Measurements from ENCODE around the gene CROT.
A peak's percentile ranks its signal among the peaks of the same experiment; 100 is the strongest.
"Not testable (repeated sequence)": the region's sequence is repeated elsewhere in the genome, so short reads cannot be mapped to it uniquely, and the experiment has no call there.

Gene CROT, protein sequence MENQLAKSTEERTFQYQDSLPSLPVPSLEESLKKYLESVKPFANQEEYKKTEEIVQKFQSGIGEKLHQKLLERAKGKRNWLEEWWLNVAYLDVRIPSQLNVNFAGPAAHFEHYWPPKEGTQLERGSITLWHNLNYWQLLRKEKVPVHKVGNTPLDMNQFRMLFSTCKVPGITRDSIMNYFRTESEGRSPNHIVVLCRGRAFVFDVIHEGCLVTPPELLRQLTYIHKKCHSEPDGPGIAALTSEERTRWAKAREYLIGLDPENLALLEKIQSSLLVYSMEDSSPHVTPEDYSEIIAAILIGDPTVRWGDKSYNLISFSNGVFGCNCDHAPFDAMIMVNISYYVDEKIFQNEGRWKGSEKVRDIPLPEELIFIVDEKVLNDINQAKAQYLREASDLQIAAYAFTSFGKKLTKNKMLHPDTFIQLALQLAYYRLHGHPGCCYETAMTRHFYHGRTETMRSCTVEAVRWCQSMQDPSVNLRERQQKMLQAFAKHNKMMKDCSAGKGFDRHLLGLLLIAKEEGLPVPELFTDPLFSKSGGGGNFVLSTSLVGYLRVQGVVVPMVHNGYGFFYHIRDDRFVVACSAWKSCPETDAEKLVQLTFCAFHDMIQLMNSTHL

DNA sequence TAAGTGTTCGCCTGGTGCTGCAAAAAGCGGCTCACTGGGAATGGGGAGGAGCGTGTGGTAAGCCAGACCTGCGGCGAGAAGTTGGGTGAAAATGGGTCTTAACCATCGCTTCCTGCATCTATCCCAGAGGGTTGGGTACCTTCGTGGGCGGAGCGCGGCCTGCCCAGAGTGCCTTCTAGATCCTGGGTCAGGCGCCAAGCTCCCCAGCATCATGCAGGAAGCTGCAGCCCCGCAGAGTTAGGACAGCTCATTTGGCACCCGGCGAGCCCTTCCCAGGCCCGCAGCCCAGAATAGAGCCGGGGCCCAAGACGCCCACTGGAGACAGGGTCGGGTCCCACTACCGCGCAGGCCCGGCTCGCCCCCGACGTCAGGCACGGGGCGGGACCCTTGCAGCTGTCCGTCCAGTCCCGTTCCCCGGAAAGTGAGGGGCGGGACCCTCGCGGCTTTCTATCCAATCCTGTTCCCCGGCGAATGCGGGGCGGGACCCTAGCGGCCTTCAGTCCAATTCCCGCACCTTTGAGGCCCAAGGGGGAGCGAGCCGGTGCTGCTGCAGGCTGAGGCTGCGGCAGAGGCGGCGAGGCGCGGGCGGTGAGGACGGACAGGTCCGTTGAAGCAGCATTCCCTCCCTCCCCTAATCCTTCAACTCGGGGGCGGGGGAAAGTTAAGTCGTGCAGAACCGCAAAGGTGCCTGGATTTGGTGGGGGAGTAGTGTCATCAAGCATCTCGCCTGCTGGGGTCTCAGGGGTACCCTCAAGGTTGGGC, at the start of gene CROT:
CROT (plus strand) TSS at position 499 of the 762 bp plus-strand sequence. CDS start 3,405 bp downstream, outside the sequence.
- peak; percentile 91 to 94 for DNase-seq (ENCODE audit: low read depth in 2 of 2)

DNA sequence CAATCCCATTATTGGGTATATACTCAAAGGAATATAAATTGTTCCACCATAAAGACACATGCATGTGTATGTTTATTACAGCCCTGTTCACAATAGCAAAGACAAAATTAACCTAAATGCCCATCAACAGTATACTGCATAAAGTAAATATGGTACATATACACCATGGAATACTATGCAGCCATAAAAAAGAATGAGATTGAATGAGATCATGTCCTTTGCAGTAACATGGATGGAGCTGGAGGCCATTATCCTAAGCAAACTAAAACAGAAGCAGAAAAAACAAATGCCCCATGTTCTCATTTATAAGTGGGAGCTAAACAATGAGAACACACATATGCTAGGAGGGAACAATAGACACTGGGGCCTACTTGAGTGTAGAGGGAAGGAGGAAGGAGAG, 44.7 kb upstream of the CROT start:
- no peak for DNase-seq (ENCODE audit: low read depth in 2 of 2)

- DNase-seq (ENCODE audit: low read depth in 2 of 2): no peak
Measured at GRCh38 chr7:87310790-87311419, 34.6 kb upstream of the CROT start.

DNA sequence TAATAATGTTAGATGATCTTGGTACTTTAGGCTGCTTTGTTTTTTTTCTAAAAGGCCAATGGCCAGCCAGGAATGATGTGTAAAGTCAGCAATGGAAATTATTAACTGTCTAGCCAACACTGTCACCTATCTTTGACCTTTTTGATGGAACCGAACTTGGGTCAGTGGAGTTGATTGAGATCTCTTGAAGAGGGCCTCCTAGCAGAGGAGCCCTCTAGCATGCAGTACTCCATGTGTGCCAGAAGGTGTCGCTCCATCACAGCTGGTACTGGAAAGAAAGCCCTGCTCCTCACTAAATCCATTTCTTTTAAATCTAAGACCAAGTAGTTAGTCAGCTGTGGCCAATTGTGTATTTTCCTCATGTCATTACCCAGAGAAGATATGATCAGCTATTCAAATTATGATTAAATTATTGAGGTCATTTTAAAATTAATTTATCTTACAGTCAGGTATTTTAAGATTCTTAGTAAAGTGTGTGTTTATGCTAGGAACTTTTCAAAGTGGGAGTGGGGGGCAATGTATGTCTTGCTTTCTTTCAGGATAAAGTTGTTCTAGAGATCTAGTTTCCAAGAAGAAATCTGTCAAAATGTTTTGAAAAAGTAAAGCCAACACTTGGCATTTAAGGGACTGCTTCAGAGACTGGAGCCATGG, 33.1 kb upstream of the CROT start:
- DNase-seq (ENCODE audit: low read depth in 2 of 2): peak; percentile 20 to 23

- DNase-seq (ENCODE audit: low read depth in 2 of 2): no peak
Measured at GRCh38 chr7:87316097-87316700, 29.3 kb upstream of the CROT start.

DNA sequence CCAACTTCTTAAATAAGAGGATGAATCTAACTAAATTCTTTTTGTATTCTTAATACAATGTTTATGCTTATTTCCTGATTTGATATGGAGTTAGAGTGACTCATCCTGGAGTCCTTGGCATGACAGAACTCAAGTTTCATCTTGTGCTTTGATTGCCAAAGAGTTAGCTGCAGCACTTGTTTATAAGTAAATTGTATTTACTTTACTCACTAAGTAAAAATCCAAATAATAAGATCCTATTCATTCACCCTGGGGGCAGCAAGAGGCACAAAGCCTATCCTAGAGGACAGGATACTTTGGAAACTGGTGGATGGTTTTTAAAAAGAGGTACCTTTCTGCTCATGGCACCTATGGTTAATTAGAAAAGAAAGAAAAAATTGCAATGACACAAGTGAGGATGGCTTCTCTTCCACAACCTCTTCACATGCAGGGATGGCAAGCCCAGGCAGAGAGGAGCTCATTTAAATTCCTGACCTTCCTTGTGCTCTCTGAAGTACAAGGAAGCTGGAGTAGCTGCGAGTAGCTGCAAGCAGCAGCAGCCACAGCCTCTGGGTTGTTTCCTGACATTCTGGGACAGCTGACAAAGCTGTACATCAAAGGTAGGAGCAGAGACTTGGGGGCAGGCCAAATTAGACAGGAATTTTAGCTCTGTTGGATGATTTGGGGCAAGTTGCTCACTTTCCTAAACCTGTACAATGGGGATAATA, 28.5 kb upstream of the CROT start:
- DNase-seq (ENCODE audit: low read depth in 2 of 2): no peak

DNA sequence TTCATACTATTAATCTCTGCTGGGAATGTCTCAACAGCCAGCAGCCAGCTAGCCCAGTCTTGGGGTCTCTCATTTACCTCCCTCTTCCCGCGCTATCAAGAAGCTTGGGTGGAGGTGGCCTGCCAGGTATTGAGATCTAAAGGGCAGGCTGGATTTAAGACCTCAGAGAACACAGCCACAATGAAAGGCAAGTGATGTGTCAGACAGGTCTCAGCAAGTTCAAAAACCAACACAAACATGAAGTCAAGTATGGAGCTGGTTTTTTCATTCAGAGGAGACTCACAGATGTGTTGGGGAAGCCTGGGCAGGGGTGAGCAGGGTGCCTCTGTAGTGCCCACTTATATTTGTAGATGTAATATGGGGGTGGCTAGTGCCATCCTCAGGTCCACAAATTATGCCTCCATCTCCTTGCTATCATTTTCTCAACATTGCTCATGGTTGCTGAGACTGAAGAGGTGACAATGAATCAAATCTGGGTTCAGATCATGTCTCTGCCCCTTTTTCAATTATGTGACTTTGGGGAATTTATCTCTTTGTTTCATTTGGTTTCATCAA, 27.7 kb upstream of the CROT start:
- no peak for DNase-seq (ENCODE audit: low read depth in 2 of 2)

DNA sequence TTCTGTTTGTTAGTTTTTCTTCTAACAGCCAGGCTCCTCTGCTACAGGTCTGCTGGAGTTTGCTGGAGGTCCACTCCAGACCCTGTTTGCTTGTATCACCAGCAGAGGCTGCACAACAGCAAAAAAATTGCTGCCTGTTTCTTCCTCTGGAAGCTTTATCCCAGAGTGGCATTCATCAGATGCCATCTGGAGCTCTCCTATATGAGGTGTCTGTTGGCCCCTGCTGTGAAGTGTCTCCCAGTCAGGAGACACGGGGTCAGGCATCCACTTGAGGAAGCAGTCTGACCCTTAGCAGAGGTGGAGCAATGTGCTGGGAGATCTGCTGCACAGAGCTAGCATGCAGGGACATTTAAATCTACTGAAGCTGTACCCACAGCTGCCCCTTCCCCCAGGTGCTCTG, 26.7 kb upstream of the CROT start:
- DNase-seq (ENCODE audit: low read depth in 2 of 2): no peak

- not testable (repeated sequence) for DNase-seq (ENCODE audit: low read depth in 2 of 2)
Measured at GRCh38 chr7:87319154-87319581, 26.3 kb upstream of the CROT start.

- DNase-seq (ENCODE audit: low read depth in 2 of 2): no peak
Measured at GRCh38 chr7:87322912-87323311, 22.6 kb upstream of the CROT start.

DNA sequence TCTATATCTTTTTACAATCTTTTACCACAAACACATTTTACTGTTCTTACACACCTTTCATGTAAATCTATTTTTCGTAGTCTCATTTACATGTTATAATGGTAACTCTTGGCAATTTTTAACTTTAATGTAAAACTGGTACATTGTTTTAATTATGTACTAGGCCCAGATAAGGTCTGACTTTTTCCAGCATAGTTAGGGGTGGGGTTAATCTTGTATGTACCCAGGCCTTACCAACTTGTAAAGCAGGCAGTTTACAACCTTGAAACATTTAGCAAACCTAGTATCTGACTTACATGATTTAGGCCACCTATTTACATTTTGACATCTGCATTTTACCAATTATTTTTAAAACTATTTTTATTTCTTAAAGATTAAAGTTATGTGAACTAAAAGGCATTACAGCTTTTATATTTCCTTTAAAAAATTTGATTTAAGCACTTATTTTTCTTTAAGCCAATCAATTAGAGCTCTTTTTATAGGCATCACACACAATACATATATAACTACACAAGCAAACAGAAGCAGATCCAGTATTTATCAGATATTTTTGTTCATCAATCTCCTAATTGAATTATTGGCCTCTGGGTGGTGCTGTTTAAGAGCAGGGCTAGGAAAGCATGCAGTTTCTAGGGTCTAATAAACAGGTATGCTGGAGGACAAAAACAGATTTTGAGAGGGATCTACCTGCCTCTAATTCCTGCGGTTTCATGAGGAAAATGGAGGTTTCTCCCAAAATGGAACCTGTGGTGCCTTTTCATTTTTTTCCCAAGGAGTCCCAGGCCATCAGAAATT, 19.7 kb upstream of the CROT start:
- DNase-seq (ENCODE audit: low read depth in 2 of 2): no peak

DNA sequence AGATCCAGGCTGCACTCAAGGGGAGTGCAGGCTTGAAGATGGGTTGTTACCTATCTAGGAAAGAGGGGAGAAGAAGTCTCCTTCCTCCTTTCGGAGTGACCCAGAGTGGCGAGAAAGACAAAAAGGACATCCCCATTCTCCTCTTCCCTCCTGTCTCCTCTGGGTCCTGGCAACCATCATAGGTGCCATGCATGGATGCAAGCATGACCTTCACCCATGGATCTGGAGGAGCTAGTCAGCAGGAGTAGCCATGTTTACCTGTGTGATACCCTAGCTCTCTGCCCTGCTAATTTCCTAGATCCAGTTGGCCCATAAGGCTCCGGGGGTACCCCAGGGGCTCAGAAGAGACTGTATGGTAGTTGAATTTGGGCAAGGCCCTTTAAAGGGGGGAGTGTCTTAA, 17.2 kb upstream of the CROT start:
- no peak for DNase-seq (ENCODE audit: low read depth in 2 of 2)

DNA sequence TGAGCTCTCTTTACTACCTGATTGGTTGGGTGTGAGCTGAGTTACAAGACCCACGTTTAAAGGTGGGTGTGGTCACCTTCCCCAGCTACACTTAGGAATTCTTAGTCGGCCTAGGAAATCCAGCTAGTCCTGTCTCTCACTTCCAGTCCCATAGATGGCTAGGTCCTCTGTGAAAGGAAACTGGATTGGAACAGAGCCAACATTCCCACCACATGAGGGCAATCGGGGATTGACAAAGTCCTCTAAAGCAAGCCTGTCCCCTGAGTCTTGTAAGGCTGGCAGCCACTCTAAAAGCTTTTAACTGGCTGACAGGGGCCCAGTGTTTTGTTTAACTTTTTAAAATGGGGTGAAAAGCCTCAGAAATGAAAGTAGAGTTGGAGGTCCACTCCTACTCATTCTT, 15.1 kb upstream of the CROT start:
- DNase-seq (ENCODE audit: low read depth in 2 of 2): no peak

DNA sequence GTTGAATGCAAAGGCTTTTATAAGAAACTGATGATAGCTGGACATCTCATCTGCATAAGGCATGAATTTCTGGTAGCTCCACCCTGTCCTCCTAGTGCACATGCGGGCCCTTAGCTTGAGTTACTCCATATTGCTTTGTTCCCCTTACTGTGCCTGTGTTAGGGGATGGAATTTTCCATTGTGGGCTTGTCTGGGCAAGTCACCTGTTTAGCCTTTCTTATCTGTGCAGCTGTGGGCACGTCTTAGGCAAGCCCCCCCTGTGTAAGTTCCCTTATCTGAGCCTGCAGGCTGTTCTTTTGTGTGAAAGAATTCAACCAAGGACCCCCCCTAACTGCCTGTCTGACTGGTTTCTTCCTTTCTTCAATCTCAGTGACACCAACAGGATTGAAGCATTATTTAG, 14.5 kb upstream of the CROT start:
- DNase-seq (ENCODE audit: low read depth in 2 of 2): no peak

- no peak for DNase-seq (ENCODE audit: low read depth in 2 of 2)
Measured at GRCh38 chr7:87331687-87332252, 13.7 kb upstream of the CROT start.

GRCh38 chr7:87332321-87332720, 13.1 kb upstream of the CROT start:
- no peak for DNase-seq (ENCODE audit: low read depth in 2 of 2)

DNA sequence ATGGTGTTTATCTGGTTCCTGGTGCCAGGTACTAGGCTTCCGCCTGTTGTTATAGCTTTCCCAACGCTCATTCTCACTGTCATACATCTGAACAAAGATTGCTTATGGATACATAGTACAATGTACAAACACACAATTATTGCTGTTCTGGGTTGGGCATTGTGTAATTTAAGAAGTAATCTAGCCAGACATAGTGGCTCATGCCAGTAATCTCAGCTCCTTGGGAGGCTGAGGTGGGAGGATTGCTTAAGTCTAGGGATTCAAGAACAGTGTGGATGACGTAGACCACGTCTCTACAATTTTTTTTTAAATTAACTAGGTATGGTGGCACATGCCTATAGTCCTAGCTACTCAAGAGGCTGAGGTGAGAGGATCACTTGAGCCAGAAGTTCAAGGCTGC, 9.3 kb upstream of the CROT start:
- DNase-seq (ENCODE audit: low read depth in 2 of 2): no peak

GRCh38 chr7:87337331-87337730, 8.1 kb upstream of the CROT start:
- no peak for DNase-seq (ENCODE audit: low read depth in 2 of 2)

GRCh38 chr7:87339373-87339897, 6.0 kb upstream of the CROT start:
- DNase-seq (ENCODE audit: low read depth in 2 of 2): no peak

All from stimulated activated CD8-positive, alpha-beta memory T cell treated with anti-CD3 and anti-CD28 coated beads, Interleukin-2, amount 100 ng/mL, for 48 hours (primary cell).